Lung (tissue), 12 donors: Measurements from ENCODE around the gene INVS. TPM values are rescaled to one million over a fixed set of nuclear protein-coding genes. Genes with fewer than 3 reads are reported as not detected.

Source experiments
- ATAC-seq: fragments of 200-7000 bp; cut with Tn5 transposase; one replicate; pipeline ENCODE4 v1.9.1; 2020; ENCODE audit warnings: moderate number of reproducible peaks; ENCODE audit not compliant: insufficient read depth, low FRiP score
- DNase-seq, 3 donors: peaks; one replicate each; pipeline ENCODE4 v3.0.0-alpha.2; 2013 to 2017
- H3K27ac ChIP-seq, 2 donors: one replicate each; pipeline ENCODE4 v1.5.1; 2013; ENCODE audit warnings: mild to moderate bottlenecking in 2 of 2, moderate library complexity in 2 of 2, control low read depth in 1 of 2, inconsistent platforms in 1 of 2, low read depth in 1 of 2, low read length in 1 of 2
- H3K27me3 ChIP-seq, 3 donors: one replicate each; pipeline ENCODE4 v1.5.1; 2013; ENCODE audit warnings: low read length in 2 of 3; ENCODE audit not compliant: control insufficient read depth in 3 of 3, insufficient read depth in 3 of 3
- H3K36me3 ChIP-seq, 4 donors: one replicate each; pipeline ENCODE4 v1.5.1; 2013; ENCODE audit warnings: low read length in 4 of 4, mild to moderate bottlenecking in 1 of 4, moderate library complexity in 1 of 4; ENCODE audit not compliant: control insufficient read depth in 4 of 4, insufficient read depth in 4 of 4
- H3K4me1 ChIP-seq, 5 donors: one replicate each; pipeline ENCODE4 v1.5.1; 2013; ENCODE audit warnings: low read length in 5 of 5, mild to moderate bottlenecking in 2 of 5, moderate library complexity in 1 of 5; ENCODE audit not compliant: control insufficient read depth in 5 of 5, insufficient read depth in 5 of 5
- H3K4me3 ChIP-seq: one replicate; pipeline ENCODE4 v1.5.1; 2013; ENCODE audit warnings: mild to moderate bottlenecking, control low read depth, moderate library complexity
- H3K9ac ChIP-seq, 2 donors: one replicate each; pipeline ENCODE4 v1.5.1; 2013; ENCODE audit warnings: low read length in 2 of 2, control low read depth in 1 of 2; ENCODE audit not compliant: insufficient read depth in 1 of 2
- H3K9me3 ChIP-seq, 4 donors: one replicate each; pipeline ENCODE4 v1.5.1; 2013; ENCODE audit warnings: low read length in 3 of 4, mild to moderate bottlenecking in 1 of 4, moderate library complexity in 1 of 4; ENCODE audit not compliant: control insufficient read depth in 4 of 4, insufficient read depth in 3 of 4
- CTCF ChIP-seq: IDR thresholded peaks from 2 replicates; pipeline ENCODE4 v1.5.1; 2012; ENCODE audit warnings: mild to moderate bottlenecking; ENCODE audit errors: control extremely low read depth, extremely low read depth
- WGBS, 2 donors: extraction: QIAGEN DNeasy Blood & Tissue Kit; methylation state at CpG; one replicate each; pipeline ENCODE4 v1.1.7; 2013; 5-methylcytosine and 5-hydroxymethylcytosine counted together
- polyA plus RNA-seq, 2 donors: library from polyadenylated mRNA; stranded (reverse); fragments of 200-250 nt; gene quantifications; one replicate each; pipeline ENCODE4 v1.2.1, GENCODE V29; 2013
- total RNA-seq, 2 donors: library from RNA; depleted of rRNA in 1 of 2; stranded (reverse); fragments of >200 nt in 1 of 2; gene quantifications; one replicate each; pipeline ENCODE4 v1.2.1, GENCODE V29; 2014 to 2021
- donor health status: control.
- donor health status: control.
- donor health status: Bipolar disorder and iron deficiency.
- donor health status: healthy.
- donor health status: DM: yes; HTN: yes; CAD: no.

Gene INVS
- total and polyA plus RNA-seq, 4 donors = 3.4 to 52.1 (median 12.5) TPM

- Histone ChIP-seq H3K9me3 (no peaks in the 10 kb centered on the region), H3K4me1 (no peaks in the 10 kb centered on the region), H3K9ac (no peak overlapping the region), H3K27ac (no peak overlapping the region), H3K4me3 (no peak overlapping the region), H3K36me3 (peaks cover 19 to 60% (median 26%) of the 10 kb centered on the region in 4 donors), H3K27me3 (no peaks in the 10 kb centered on the region)
- ATAC-seq (no peak), DNase-seq (no peak)
- TF ChIP-seq CTCF = no peak
- WGBS, 2 donors = 79 to 91% methylated on average over 3 of the region's 3 CpGs
Measured at GRCh38 chr9:100294341-100294740, 195.3 kb downstream of the INVS start.

GRCh38 chr9:100294806-100295205 lies 195.8 kb downstream of the INVS start:
- Histone ChIP-seq H3K9ac (no peak overlapping the region), H3K4me1 (no peaks in the 10 kb centered on the region), H3K4me3 (no peak overlapping the region), H3K9me3 (no peaks in the 10 kb centered on the region), H3K36me3 (peaks cover 19 to 57% (median 26%) of the 10 kb centered on the region in 4 donors), H3K27me3 (no peaks in the 10 kb centered on the region), H3K27ac (no peak overlapping the region)
- DNase-seq (no peak), ATAC-seq (no peak)
- 73 to 82% methylated on average over 6 of the region's 6 CpGs for WGBS, 2 donors
- TF ChIP-seq CTCF = no peak

- Histone ChIP-seq H3K27ac (no peak overlapping the region), H3K9ac (no peak overlapping the region), H3K36me3 (peaks cover 19 to 61% (median 26%) of the 10 kb centered on the region in 4 donors), H3K4me3 (no peak overlapping the region), H3K4me1 (no peaks in the 10 kb centered on the region), H3K9me3 (no peaks in the 10 kb centered on the region), H3K27me3 (no peaks in the 10 kb centered on the region)
- no peak for TF ChIP-seq CTCF
- no peak for ATAC-seq
- DNase-seq = no peak
- 94 to 96% methylated on average over 2 of the region's 2 CpGs for WGBS, 2 donors
Measured at GRCh38 chr9:100295240-100295639, 196.2 kb downstream of the INVS start.

GRCh38 chr9:100296407-100296806 lies 197.4 kb downstream of the INVS start:
- ATAC-seq (no peak), DNase-seq (no peak)
- Histone ChIP-seq H3K36me3 (peaks cover 25 to 72% (median 30%) of the 10 kb centered on the region in 4 donors), H3K9me3 (no peaks in the 10 kb centered on the region), H3K27me3 (no peaks in the 10 kb centered on the region), H3K4me1 (no peaks in the 10 kb centered on the region), H3K4me3 (no peak overlapping the region), H3K9ac (no peak overlapping the region), H3K27ac (no peak overlapping the region)
- TF ChIP-seq CTCF = no peak
- 80 to 81% methylated on average over 4 of the region's 4 CpGs for WGBS, 2 donors
